ENCODE data around the gene PCDHA4. TPM values are rescaled to one million over a fixed set of nuclear protein-coding genes. Genes with fewer than 3 reads are reported as not detected.
"Not testable (repeated sequence)": the region's sequence is repeated elsewhere in the genome, so short reads cannot be mapped to it uniquely, and the experiment has no call there.

PCDHA4 gene
- total and polyA plus RNA-seq, 7 donors, result 0.38 to 1.2 (median 1.1) TPM; not detected in 2

DNA sequence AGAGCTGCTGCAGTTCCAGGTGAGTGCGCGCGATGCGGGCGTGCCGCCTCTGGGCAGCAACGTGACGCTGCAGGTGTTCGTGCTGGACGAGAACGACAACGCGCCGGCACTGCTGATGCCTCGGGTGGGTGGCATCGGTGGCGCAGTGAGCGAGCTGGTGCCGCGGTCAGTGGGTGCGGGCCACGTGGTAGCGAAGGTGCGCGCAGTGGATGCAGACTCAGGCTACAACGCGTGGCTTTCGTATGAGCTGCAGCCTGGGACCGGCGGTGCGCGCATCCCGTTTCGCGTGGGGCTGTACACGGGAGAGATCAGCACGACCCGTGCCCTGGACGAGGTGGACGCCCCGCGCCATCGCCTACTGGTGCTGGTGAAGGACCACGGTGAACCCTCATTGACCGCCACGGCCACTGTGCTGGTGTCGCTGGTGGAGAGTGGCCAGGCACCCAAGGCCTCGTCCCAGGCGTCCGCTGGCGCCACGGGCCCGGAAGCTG is 4.0 kb upstream of the PCDHA4 start:
- Histone ChIP-seq H3K4me3 (no peak overlapping the region), H3K27me3 (peaks cover 0 to 60% (median 0%) of the 10 kb centered on the region in 3 donors), H3K4me1 (no peaks in the 10 kb centered on the region), H3K27ac (no peak overlapping the region), H3K9me3 (peaks cover 0 to 18% (median 8%) of the 10 kb centered on the region in 4 donors), H3K36me3 (no peaks in the 10 kb centered on the region)
- WGBS, 2 donors, result 55 to 78% methylated on average over 53 of the region's 53 CpGs
- DNase-seq, result no peak
- intact Hi-C loops (cut with DNase I), result no loop called here
- TF ChIP-seq, protein P1, sequence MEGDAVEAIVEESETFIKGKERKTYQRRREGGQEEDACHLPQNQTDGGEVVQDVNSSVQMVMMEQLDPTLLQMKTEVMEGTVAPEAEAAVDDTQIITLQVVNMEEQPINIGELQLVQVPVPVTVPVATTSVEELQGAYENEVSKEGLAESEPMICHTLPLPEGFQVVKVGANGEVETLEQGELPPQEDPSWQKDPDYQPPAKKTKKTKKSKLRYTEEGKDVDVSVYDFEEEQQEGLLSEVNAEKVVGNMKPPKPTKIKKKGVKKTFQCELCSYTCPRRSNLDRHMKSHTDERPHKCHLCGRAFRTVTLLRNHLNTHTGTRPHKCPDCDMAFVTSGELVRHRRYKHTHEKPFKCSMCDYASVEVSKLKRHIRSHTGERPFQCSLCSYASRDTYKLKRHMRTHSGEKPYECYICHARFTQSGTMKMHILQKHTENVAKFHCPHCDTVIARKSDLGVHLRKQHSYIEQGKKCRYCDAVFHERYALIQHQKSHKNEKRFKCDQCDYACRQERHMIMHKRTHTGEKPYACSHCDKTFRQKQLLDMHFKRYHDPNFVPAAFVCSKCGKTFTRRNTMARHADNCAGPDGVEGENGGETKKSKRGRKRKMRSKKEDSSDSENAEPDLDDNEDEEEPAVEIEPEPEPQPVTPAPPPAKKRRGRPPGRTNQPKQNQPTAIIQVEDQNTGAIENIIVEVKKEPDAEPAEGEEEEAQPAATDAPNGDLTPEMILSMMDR (IDR thresholded peaks at IDR 0.05), result no peak
- TF ChIP-seq POLR2AphosphoS5 (IDR thresholded peaks at IDR 0.05) (no peak), EP300 (IDR thresholded peaks at IDR 0.05) (no peak), POLR2A (IDR thresholded peaks at IDR 0.05) (no peak)

DNA sequence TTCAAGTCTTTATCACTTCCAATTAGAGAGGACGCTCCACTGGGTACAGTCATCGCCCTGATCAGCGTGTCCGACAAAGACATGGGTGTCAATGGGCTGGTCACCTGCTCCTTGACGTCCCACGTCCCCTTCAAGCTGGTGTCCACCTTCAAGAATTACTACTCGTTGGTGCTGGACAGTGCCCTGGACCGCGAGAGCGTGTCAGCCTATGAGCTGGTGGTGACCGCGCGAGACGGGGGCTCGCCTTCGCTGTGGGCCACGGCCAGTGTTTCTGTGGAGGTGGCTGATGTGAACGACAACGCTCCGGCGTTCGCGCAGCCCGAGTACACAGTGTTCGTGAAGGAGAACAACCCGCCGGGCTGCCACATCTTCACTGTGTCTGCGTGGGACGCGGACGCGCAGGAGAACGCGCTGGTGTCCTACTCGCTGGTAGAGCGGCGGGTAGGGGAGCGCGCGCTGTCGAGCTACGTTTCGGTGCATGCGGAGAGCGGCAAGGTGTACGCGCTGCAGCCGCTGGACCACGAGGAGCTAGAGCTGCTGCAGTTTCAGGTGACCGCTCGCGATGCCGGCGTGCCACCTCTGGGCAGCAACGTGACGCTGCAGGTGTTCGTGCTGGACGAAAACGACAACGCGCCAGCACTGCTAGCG is 1.5 kb downstream of the PCDHA4 start:
- DNase-seq, H3K27ac ChIP-seq, H3K36me3 ChIP-seq, H3K4me1 ChIP-seq, H3K4me3 ChIP-seq: not testable (repeated sequence)
- intact Hi-C loops (cut with DNase I), result loop anchor here (5.0 kb wide), 1 partner anchor 234 kb away; no protein-coding TSS in a partner anchor
- H3K9me3 ChIP-seq, result peaks cover 0 to 17% (median 9%) of the 10 kb centered on the region in 4 donors
- peaks cover 0 to 20% (median 0%) of the 10 kb centered on the region in 3 donors for H3K27me3 ChIP-seq
- 68 to 86% methylated on average over 62 of the region's 62 CpGs for WGBS, 2 donors

DNA sequence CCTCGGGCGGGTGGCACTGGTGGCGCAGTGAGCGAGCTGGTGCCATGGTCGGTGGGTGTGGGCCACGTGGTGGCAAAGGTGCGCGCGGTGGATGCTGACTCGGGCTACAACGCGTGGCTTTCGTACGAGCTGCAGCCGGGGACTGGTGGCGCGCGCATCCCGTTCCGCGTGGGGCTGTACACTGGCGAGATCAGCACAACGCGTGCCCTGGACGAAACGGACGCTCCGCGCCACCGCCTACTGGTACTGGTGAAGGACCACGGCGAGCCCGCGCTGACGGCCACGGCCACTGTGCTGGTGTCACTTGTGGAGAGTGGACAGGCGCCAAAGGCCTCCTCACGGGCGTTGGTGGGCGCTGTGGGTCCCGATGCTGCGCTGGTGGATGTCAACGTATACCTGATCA is 2.0 kb downstream of the PCDHA4 start:
- Histone ChIP-seq H3K9me3 (peaks cover 0 to 17% (median 9%) of the 10 kb centered on the region in 4 donors), H3K27me3 (peaks cover 0 to 19% (median 0%) of the 10 kb centered on the region in 3 donors), H3K36me3 (no peaks in the 10 kb centered on the region), H3K27ac (no peak overlapping the region), H3K4me3 (no peak overlapping the region), H3K4me1 (no peaks in the 10 kb centered on the region)
- 73 to 87% methylated on average over 43 of the region's 43 CpGs for WGBS, 2 donors
- DNase-seq, result no peak
- TF ChIP-seq, protein P1 (IDR thresholded peaks at IDR 0.05), result no peak
- TF ChIP-seq POLR2A (IDR thresholded peaks at IDR 0.05), result no peak
- intact Hi-C loops (cut with DNase I), result loop anchor here (5.0 kb wide), 1 partner anchor 233 kb away; no protein-coding TSS in a partner anchor

DNA sequence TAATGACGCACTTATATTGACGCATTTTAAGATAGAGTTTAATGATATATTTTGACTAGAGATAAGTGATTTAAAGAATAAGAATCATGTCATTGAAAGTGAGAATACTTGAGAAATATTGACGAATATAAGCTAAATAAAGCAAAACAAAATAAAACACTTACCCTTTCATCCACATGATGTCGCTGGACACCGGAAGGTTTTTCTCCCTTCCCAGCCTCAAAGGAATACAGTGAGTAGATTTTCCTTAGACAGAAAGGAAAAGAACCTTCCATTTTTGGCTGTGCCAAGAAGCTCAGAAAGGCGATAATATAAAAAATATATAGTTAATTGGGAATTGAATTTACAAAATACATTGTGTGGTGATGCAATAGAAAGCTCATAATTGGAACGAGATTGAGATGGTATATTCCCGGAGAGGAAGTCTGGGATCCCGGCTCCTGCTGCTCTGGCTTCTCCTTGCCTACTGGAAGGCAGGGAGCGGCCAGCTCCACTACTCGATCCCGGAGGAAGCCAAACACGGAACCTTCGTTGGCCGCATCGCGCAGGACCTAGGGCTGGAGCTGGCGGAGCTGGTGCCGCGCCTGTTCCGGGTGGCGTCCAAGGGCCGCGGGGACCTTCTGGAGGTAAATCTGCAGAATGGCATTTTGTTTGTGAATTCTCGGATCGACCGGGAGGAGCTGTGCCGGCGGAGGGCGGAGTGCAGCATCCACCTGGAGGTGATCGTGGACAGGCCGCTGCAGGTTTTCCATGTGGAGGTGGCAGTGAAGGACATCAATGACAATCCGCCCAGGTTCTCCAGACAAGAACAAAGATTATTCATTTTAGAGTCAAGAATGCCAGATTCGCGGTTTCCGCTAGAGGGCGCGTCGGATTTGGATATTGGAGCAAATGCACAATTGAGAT is 14.8 kb downstream of the PCDHA4 start, which contains the start of gene PCDHA5:
PCDHA5 (plus strand) TSS at position 239 of the 906 bp plus-strand sequence.
- 36 to 62% methylated on average over 39 of the region's 39 CpGs for WGBS, 2 donors
- H3K4me3 ChIP-seq, result peak within 1 kb of the TSS in 1 of 4 donors; percentile 6

More for the DNA sequence above, 14.8 kb downstream of the PCDHA4 start, which contains the start of gene PCDHA5:
- Histone ChIP-seq H3K9me3 (peaks cover under 1 to 18% (median 5%) of the 10 kb centered on the region in 4 donors), H3K27me3 (peaks cover 0 to 60% (median 2%) of the 10 kb centered on the region in 3 donors), H3K27ac (no peak within 1 kb of the TSS), H3K36me3 (no peaks in the 10 kb centered on the region), H3K4me1 (no peaks in the 10 kb centered on the region)
- intact Hi-C loops (cut with DNase I), result no loop called here
- DNase-seq, result no peak
- TF ChIP-seq, protein P1 (IDR thresholded peaks at IDR 0.05), result peak in 1 of 4 experiments; percentile 27
- TF ChIP-seq POLR2AphosphoS5 (IDR thresholded peaks at IDR 0.05), result no peak
